GM12892 (cell line): ENCODE measurements around the gene IL1RAPL1.

Experiments
- POLR2A ChIP-seq: IDR thresholded peaks from 2 replicates; pipeline ENCODE4 v1.6.1; 2011; ENCODE audit warnings: low read depth, low read length, control low read depth
- POLR2AphosphoS5 ChIP-seq: IDR thresholded peaks from 2 replicates; pipeline ENCODE4 v1.6.1; 2011; ENCODE audit warnings: low read depth, low read length, control low read depth
- TAF1 ChIP-seq: IDR thresholded peaks from 2 replicates; pipeline ENCODE4 v1.6.1; 2011; ENCODE audit warnings: low read depth, mild to moderate bottlenecking, control low read depth, low read length, borderline replicate concordance

GRCh38 chrX:29254515-29254914 is 667.3 kb downstream of the IL1RAPL1 start:
- TF ChIP-seq POLR2A (no peak), POLR2AphosphoS5 (no peak), TAF1 (no peak)
